ENCODE results near the gene CAPN1.

DNA sequence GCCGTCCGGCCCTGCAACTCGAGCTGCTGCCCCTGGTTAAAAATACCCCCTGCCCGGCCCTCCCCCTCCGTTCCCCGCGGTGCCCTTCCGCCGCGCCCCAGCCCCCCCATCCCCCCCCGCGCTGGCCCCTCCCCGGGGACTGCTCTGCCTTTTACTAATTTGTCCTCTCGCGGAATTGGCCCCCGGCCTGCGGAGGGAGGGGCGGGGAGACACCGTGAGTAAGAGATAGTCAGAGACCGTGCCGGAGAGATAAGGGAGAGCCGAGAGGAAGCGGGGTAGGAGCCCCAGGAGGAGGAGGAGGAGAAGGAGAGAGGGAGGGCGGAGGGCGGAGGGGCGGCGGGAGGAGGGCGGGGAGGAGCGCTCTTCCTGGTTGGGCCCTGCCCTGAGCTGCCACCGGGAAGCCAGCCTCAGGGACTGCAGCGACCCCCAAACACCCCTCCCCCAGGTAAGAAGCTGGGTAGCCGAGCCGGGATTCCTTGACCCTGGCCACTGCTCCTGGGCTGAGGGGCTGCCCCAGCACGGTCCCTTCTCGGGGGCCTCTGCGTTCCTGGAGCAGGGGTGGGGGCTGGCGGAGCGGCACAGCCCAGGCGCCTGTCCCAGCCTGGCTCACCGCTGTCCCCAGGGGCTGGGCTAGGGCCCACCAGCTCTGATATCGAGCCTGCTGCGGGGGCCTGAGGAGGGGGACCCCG lies at the start of gene CAPN1:
- TF ChIP-seq, protein P1, sequence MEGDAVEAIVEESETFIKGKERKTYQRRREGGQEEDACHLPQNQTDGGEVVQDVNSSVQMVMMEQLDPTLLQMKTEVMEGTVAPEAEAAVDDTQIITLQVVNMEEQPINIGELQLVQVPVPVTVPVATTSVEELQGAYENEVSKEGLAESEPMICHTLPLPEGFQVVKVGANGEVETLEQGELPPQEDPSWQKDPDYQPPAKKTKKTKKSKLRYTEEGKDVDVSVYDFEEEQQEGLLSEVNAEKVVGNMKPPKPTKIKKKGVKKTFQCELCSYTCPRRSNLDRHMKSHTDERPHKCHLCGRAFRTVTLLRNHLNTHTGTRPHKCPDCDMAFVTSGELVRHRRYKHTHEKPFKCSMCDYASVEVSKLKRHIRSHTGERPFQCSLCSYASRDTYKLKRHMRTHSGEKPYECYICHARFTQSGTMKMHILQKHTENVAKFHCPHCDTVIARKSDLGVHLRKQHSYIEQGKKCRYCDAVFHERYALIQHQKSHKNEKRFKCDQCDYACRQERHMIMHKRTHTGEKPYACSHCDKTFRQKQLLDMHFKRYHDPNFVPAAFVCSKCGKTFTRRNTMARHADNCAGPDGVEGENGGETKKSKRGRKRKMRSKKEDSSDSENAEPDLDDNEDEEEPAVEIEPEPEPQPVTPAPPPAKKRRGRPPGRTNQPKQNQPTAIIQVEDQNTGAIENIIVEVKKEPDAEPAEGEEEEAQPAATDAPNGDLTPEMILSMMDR (CRISPR knock-in tag; IDR thresholded peaks at IDR 0.05), result no peak
- TF ChIP-seq, protein P2, sequence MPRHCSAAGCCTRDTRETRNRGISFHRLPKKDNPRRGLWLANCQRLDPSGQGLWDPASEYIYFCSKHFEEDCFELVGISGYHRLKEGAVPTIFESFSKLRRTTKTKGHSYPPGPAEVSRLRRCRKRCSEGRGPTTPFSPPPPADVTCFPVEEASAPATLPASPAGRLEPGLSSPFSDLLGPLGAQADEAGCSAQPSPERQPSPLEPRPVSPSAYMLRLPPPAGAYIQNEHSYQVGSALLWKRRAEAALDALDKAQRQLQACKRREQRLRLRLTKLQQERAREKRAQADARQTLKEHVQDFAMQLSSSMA (CRISPR knock-in tag; IDR thresholded peaks at IDR 0.05), result no peak; the same call in 1 of the 2 replicates
- TF ChIP-seq ZNF431 (CRISPR knock-in tag; IDR thresholded peaks at IDR 0.05; ENCODE audit: borderline replicate concordance, low read depth) (no peak), RFX5 (IDR thresholded peaks at IDR 0.05; ENCODE audit: low read depth, low read length) (no peak), POLR2G (IDR thresholded peaks at IDR 0.05; ENCODE audit: low read depth, low read length) (no peak), FOXA1 (IDR thresholded peaks at IDR 0.05) (no peak), FOXA1 (CRISPR knock-in tag; IDR thresholded peaks at IDR 0.05) (no peak), ELF3 (CRISPR knock-in tag; IDR thresholded peaks at IDR 0.05) (no peak), ZNF331 (CRISPR knock-in tag; IDR thresholded peaks at IDR 0.05) (no peak), HOXA9 (CRISPR knock-in tag; IDR thresholded peaks at IDR 0.05; ENCODE audit: borderline replicate concordance) (no peak)
